H1 (cell line): Measurements from ENCODE around the gene MMP12. TPM values are rescaled to one million over a fixed set of nuclear protein-coding genes. Genes with fewer than 3 reads are reported as not detected.

Source experiments
- CBX5 ChIP-seq: fragments of 300-800, 300-1000 bp; sonication (generic); IDR thresholded peaks from 2 replicates; pipeline ENCODE4 v1.7.1; 2016; ENCODE audit warnings: antibody characterized with exemption, low read length, low read depth
- CREB1 ChIP-seq: IDR thresholded peaks from 2 replicates; pipeline ENCODE4 v1.6.1; 2012; ENCODE audit warnings: inconsistent platforms
- EP300 ChIP-seq, 2 experiments: IDR thresholded peaks; 1 replicate in 1 of 2; 2 replicates in 1 of 2; pipeline ENCODE4 v1.6.1; 2011 to 2012; ENCODE audit warnings: low read depth in 2 of 2, low read length in 2 of 2, mild to moderate bottlenecking in 2 of 2, borderline replicate concordance in 1 of 2, inconsistent platforms in 1 of 2, moderate library complexity in 1 of 2
- GABPA ChIP-seq: IDR thresholded peaks from 2 replicates; pipeline ENCODE4 v1.6.1; 2011; ENCODE audit warnings: mild to moderate bottlenecking, low read length, moderate library complexity, borderline replicate concordance; ENCODE audit not compliant: insufficient read depth
- KDM4A ChIP-seq: IDR thresholded peaks from one replicate; pipeline ENCODE4 v1.7.1; 2012; ENCODE audit warnings: low read depth, mild to moderate bottlenecking, moderate library complexity, low read length, inconsistent platforms; ENCODE audit not compliant: severe bottlenecking
- SP1 ChIP-seq: IDR thresholded peaks from 2 replicates; pipeline ENCODE4 v1.6.1; 2011; ENCODE audit warnings: low read depth, low read length
- SUZ12 ChIP-seq: fragments of 200-600 bp; sonication (generic); IDR thresholded peaks from 2 replicates; pipeline ENCODE4 v1.6.1; 2012; ENCODE audit warnings: mild to moderate bottlenecking, inconsistent platforms, low read length, moderate library complexity, mixed read lengths
- ZNF274 ChIP-seq: IDR thresholded peaks from 2 replicates; pipeline ENCODE4 v1.7.0; 2012; ENCODE audit warnings: low read length, borderline replicate concordance; ENCODE audit errors: extremely low read depth
- polyA plus RNA-seq, 7 experiments: library from polyadenylated mRNA; depleted of rRNA in 3 of 7; stranded (reverse) in 5 of 7; unstranded in 2 of 7; fragments of >200 nt in 5 of 7; fragments of 200-250 nt in 2 of 7; gene quantifications; 1 replicate in 5 of 7; 2 replicates in 1 of 7; 4 replicates in 1 of 7; pipeline versions ENCODE4 v1.2.1 to v1.2.3, GENCODE V29; 2011 to 2013; ENCODE audit warnings: missing spikeins in 2 of 7, mixed read lengths in 2 of 7
- total RNA-seq: library from RNA; stranded (reverse); fragmentation: NEBNext Ultra II Directional; extraction: Animal tissue kit (Norgen Biotek cat#: 25700); gene quantifications from 2 replicates; pipeline ENCODE4 v1.2.1, GENCODE V29; 2021

Gene MMP12
- total and polyA plus RNA-seq, 2 of the 8 experiments (the other 6 are each of a cell fraction or from before 2014, with no cell fraction given) = not detected

GRCh38 chr11:102842930-102843329, 31.9 kb downstream of the MMP12 start (continued):
- TF ChIP-seq EP300 (IDR thresholded peaks at IDR 0.05; ENCODE audit: borderline replicate concordance in 1 of 2, low read depth in 2 of 2, low read length in 2 of 2) = no peak
- no peak for TF ChIP-seq SP1
- TF ChIP-seq SUZ12 = no peak
- TF ChIP-seq GABPA = no peak
- no peak for TF ChIP-seq ZNF274
- no peak for TF ChIP-seq CREB1
- no peak for TF ChIP-seq KDM4A
- TF ChIP-seq CBX5 = no peak
